ENCODE results near the gene LTBP2.
A peak's percentile ranks its signal among the peaks of the same experiment; 100 is the strongest.

Gene LTBP2

GRCh38 chr14:74610866-74611649 is 979 bp downstream of the LTBP2 start:
- no peak for DNase-seq

- DNase-seq: no peak
Observed at GRCh38 chr14:74610199-74610865, 1.7 kb downstream of the LTBP2 start.

GRCh38 chr14:74609721-74610120 is 2.3 kb downstream of the LTBP2 start:
- no peak for DNase-seq

- DNase-seq: peak; percentile 85
Observed at GRCh38 chr14:74608959-74609611, 3.0 kb downstream of the LTBP2 start.

- no peak for DNase-seq
Observed at GRCh38 chr14:74606727-74607126, 5.3 kb downstream of the LTBP2 start.

- DNase-seq: no peak
Observed at GRCh38 chr14:74605531-74606223, 6.4 kb downstream of the LTBP2 start.

- DNase-seq: no peak
Observed at GRCh38 chr14:74604911-74605310, 7.1 kb downstream of the LTBP2 start.

GRCh38 chr14:74604157-74604556 is 7.9 kb downstream of the LTBP2 start:
- no peak for DNase-seq

- DNase-seq: no peak
Observed at GRCh38 chr14:74601982-74602381, 10.1 kb downstream of the LTBP2 start.

GRCh38 chr14:74599946-74600345 is 12.1 kb downstream of the LTBP2 start:
- no peak for DNase-seq

GRCh38 chr14:74599321-74599761 is 12.7 kb downstream of the LTBP2 start:
- DNase-seq: no peak

GRCh38 chr14:74596741-74597450 is 15.1 kb downstream of the LTBP2 start:
- DNase-seq: no peak

- no peak for DNase-seq
Observed at GRCh38 chr14:74595006-74595735, 16.9 kb downstream of the LTBP2 start.

GRCh38 chr14:74594606-74595005 is 17.4 kb downstream of the LTBP2 start:
- DNase-seq: no peak

GRCh38 chr14:74594029-74594428 is 18.0 kb downstream of the LTBP2 start:
- DNase-seq: no peak

GRCh38 chr14:74593241-74593953 is 18.6 kb downstream of the LTBP2 start:
- no peak for DNase-seq

- no peak for DNase-seq
Observed at GRCh38 chr14:74592476-74593201, 19.4 kb downstream of the LTBP2 start.

GRCh38 chr14:74591899-74592298 is 20.1 kb downstream of the LTBP2 start:
- DNase-seq: no peak

GRCh38 chr14:74591394-74591793 is 20.6 kb downstream of the LTBP2 start:
- DNase-seq: no peak

GRCh38 chr14:74589291-74589879 is 22.7 kb downstream of the LTBP2 start:
- no peak for DNase-seq

Measured in NCI-H2107 (cell line).